Panc1 (cell line): Measurements from ENCODE around the gene HAL.

Source experiments
- POLR2AphosphoS5 ChIP-seq: IDR thresholded peaks from 2 replicates; pipeline ENCODE4 v1.6.1; 2012; ENCODE audit warnings: mild to moderate bottlenecking, low read depth, low read length, moderate library complexity
- TF ChIP-seq, protein P1 (sequence below): fragments of 450-650 bp; IDR thresholded peaks from 2 replicates; pipeline ENCODE4 v1.5.1; 2017; ENCODE audit warnings: mild to moderate bottlenecking

DNA sequence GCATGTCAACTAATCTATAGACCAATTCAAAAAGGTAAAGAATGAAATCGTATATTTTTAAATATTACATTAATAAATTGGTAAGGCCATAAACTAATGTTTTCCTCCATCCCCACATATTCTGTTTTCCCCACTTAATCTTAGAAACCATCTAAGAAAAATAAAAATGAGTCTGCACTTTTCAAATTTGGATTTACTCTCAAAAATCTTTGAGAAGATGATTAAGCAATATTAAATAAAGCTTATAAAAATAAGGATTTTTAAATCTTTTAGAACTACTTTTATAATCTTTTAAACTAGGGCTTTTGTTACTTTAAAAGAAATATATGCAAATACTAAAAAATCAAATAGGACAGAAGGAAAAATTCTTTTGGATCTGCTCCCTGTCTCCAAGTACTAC, 10.6 kb upstream of the HAL start:
- TF ChIP-seq, protein P1, sequence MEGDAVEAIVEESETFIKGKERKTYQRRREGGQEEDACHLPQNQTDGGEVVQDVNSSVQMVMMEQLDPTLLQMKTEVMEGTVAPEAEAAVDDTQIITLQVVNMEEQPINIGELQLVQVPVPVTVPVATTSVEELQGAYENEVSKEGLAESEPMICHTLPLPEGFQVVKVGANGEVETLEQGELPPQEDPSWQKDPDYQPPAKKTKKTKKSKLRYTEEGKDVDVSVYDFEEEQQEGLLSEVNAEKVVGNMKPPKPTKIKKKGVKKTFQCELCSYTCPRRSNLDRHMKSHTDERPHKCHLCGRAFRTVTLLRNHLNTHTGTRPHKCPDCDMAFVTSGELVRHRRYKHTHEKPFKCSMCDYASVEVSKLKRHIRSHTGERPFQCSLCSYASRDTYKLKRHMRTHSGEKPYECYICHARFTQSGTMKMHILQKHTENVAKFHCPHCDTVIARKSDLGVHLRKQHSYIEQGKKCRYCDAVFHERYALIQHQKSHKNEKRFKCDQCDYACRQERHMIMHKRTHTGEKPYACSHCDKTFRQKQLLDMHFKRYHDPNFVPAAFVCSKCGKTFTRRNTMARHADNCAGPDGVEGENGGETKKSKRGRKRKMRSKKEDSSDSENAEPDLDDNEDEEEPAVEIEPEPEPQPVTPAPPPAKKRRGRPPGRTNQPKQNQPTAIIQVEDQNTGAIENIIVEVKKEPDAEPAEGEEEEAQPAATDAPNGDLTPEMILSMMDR, result no peak
- TF ChIP-seq POLR2AphosphoS5, result no peak
